GM08714 (cell line): ENCODE measurements around the gene EWSR1.
"Not testable (repeated sequence)": the region's sequence is repeated elsewhere in the genome, so short reads cannot be mapped to it uniquely, and the experiment has no call there.

Source experiments
- H3K4me3 ChIP-seq: fragments of 200-500 bp; sonication (Bioruptor generic); 2 replicates; pipeline ENCODE4 v1.5.1; 2014; ENCODE audit warnings: mild to moderate bottlenecking, low read length, inconsistent platforms
- ZNF274 ChIP-seq: IDR thresholded peaks from 2 replicates; pipeline ENCODE4 v1.6.1; 2012; ENCODE audit warnings: mild to moderate bottlenecking, low read depth, low read length

The EWSR1 gene

GRCh38 chr22:29233277-29233877, 34.7 kb upstream of the EWSR1 start:
- TF ChIP-seq ZNF274: no peak
- no peak overlapping the region for H3K4me3 ChIP-seq

GRCh38 chr22:29240481-29240880, 27.6 kb upstream of the EWSR1 start:
- H3K4me3 ChIP-seq: not testable (repeated sequence)

GRCh38 chr22:29243874-29244446, 24.1 kb upstream of the EWSR1 start:
- H3K4me3 ChIP-seq: no peak overlapping the region
- no peak for TF ChIP-seq ZNF274

- H3K4me3 ChIP-seq: no peak overlapping the region
These were observed 23.1 kb upstream of the EWSR1 start for GRCh38 chr22:29244785-29245625.

GRCh38 chr22:29245626-29246385, 22.3 kb upstream of the EWSR1 start:
- TF ChIP-seq ZNF274: no peak
- H3K4me3 ChIP-seq: no peak overlapping the region

More at GRCh38 chr22:29244785-29245625, 23.1 kb upstream of the EWSR1 start:
- TF ChIP-seq ZNF274: no peak

GRCh38 chr22:29247891-29248290, 20.2 kb upstream of the EWSR1 start:
- not testable (repeated sequence) for H3K4me3 ChIP-seq

GRCh38 chr22:29251265-29251664, 16.8 kb upstream of the EWSR1 start:
- no peak for TF ChIP-seq ZNF274

GRCh38 chr22:29251981-29252911, 15.8 kb upstream of the EWSR1 start:
- TF ChIP-seq ZNF274: no peak
- no peak overlapping the region for H3K4me3 ChIP-seq

More at GRCh38 chr22:29251265-29251664, 16.8 kb upstream of the EWSR1 start:
- no peak overlapping the region for H3K4me3 ChIP-seq

- no peak overlapping the region for H3K4me3 ChIP-seq
- TF ChIP-seq ZNF274: no peak
These were observed 14.3 kb upstream of the EWSR1 start for GRCh38 chr22:29253561-29254285.

- H3K4me3 ChIP-seq: no peak overlapping the region
- TF ChIP-seq ZNF274: no peak
These were observed 13.8 kb upstream of the EWSR1 start for GRCh38 chr22:29254286-29254660.

- no peak overlapping the region for H3K4me3 ChIP-seq
- TF ChIP-seq ZNF274: no peak
These were observed 12.9 kb upstream of the EWSR1 start for GRCh38 chr22:29255064-29255621.

- no peak overlapping the region for H3K4me3 ChIP-seq
- TF ChIP-seq ZNF274: no peak
These were observed 11.3 kb upstream of the EWSR1 start for GRCh38 chr22:29256606-29257325.
